Upper lobe of left lung (tissue), 4 donors: ENCODE measurements around the gene ZNF423.

Experiments used
- CTCF ChIP-seq, 6 experiments: fragments of 450-650 bp in 4 of 6; fragments of 200-600 bp in 2 of 6; sonication (generic) in 2 of 6; IDR thresholded peaks; one replicate each; pipeline ENCODE4 v1.5.1; 2016 to 2019; ENCODE audit warnings: antibody characterized with exemption in 6 of 6
- EP300 ChIP-seq, 4 donors: sonication (generic); formaldehyde crosslinking; IDR thresholded peaks; one replicate each; pipeline ENCODE4 v1.5.1; 2017; ENCODE audit warnings: antibody characterized with exemption in 4 of 4, control low read depth in 2 of 4
- POLR2A ChIP-seq, 4 donors: fragments of 450-650 bp; IDR thresholded peaks; one replicate each; pipeline ENCODE4 v1.5.1; 2016 to 2017; ENCODE audit warnings: antibody characterized with exemption in 4 of 4, mild to moderate bottlenecking in 2 of 4
- POLR2AphosphoS5 ChIP-seq, 2 donors: sonication (generic); formaldehyde crosslinking; IDR thresholded peaks; one replicate each; pipeline ENCODE4 v1.5.1; 2017; ENCODE audit warnings: antibody characterized with exemption in 2 of 2

GRCh38 chr16:49504626-49505025 lies 351.3 kb downstream of the ZNF423 start:
- no peak for TF ChIP-seq CTCF (IDR thresholded peaks at IDR 0.05)
- TF ChIP-seq POLR2AphosphoS5 (IDR thresholded peaks at IDR 0.05): no peak
- TF ChIP-seq EP300 (IDR thresholded peaks at IDR 0.05): no peak
- TF ChIP-seq POLR2A (IDR thresholded peaks at IDR 0.05): no peak
